IPS DF 19.7 (cell line): Measurements from ENCODE around the gene PIAS2.
A peak's percentile ranks its signal among the peaks of the same experiment; 100 is the strongest.
"Not testable (repeated sequence)": the region's sequence is repeated elsewhere in the genome, so short reads cannot be mapped to it uniquely, and the experiment has no call there.

Experiments
- DNase-seq: peaks from one replicate; pipeline ENCODE4 v3.0.0-alpha.2; 2013; ENCODE audit warnings: low read depth, low spot score

The PIAS2 gene

DNA sequence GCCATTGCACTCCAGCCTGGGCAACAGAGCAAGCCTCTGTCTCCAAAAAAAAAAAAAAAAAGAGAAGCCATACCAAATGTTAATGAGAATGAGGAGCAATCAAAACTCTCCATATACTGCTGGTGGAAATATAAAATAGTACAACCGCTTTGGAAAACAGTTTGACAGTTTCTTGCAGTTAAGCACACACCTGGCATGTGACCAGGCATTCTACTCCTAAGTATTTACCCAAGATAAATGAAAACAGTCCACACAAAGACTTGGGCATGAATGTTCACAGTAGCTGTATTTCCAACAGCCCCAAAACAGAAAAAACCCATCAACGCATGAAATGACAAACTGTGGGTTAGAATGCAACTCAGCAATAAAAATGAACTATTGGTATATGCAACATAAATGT is 84.5 kb downstream of the PIAS2 start:
- DNase-seq, result no peak

GRCh38 chr18:46832422-46832821 is 84.9 kb downstream of the PIAS2 start:
- DNase-seq, result not testable (repeated sequence)

- DNase-seq, result no peak
Measured at GRCh38 chr18:46831434-46831833, 85.9 kb downstream of the PIAS2 start.

- DNase-seq, result no peak
Measured at GRCh38 chr18:46830633-46831032, 86.7 kb downstream of the PIAS2 start.

DNA sequence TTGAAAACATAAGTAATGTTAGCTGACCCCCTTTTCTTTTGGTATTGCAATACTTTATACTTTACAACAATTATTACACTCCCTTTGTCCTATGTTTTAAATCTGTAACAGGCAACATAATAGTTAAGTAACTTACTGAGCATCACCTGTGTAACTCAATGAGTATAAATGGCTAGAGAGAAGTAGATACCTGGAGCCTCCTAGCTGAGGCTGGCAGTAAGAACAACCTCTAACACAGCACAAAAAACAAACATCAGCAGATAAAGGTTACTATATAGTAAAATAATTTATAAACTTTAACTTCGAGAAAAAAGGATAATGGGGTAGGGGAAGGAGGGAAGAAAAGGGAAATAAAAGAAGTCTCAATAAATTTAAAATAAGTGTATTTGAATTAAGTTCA is 87.4 kb downstream of the PIAS2 start:
- DNase-seq, result no peak

- no peak for DNase-seq
Measured at GRCh38 chr18:46829531-46829930, 87.8 kb downstream of the PIAS2 start.

GRCh38 chr18:46821856-46822711 is 95.2 kb downstream of the PIAS2 start:
- no peak for DNase-seq

GRCh38 chr18:46820863-46821262 is 96.4 kb downstream of the PIAS2 start:
- no peak for DNase-seq

- DNase-seq, result no peak
Measured at GRCh38 chr18:46815661-46816060, 101.6 kb downstream of the PIAS2 start.

DNA sequence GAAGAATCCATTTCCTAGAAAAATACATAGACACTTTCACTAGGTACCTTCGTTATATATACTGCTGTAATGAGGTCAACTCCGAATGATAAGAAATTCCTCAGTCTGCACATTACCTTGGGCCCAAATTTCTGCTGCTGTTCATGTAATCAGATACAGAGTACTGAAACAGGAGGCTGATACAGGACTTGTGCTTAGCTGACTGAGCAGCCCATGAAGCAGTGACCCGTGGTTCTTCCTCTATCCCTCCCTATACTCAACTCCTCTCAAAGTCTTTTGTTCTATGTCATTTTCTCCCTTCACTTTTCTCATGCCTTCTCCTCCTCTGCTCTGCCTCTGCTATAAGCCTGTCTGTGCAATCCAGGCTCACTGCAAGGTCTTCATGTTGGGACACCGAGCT is 102.9 kb downstream of the PIAS2 start:
- no peak for DNase-seq

- DNase-seq, result no peak
Measured at GRCh38 chr18:46812311-46812710, 105.0 kb downstream of the PIAS2 start.

DNA sequence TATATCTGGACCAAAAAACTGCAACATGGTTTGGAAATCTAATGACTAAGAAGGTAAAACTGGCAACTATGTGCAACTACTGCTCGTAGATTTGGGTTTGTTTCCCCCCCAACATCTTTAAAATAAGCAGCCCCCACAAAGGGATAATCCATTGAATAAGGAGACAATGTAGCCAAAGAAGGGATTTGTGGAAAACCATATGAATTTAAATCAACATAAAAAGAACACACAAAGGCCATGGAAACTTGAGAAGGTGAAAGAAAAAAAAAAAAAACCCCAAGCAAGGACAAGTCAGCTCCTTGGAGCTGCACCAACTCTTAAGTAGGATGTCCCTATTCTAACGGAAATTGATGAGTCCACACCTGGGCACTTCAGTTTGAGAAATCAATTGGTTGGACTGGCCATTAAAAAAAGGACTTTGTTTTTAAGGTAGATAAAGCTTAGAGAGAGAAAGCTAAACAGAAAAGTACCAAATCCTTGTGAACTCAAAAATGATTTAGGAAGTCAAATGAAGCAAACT is 106.8 kb downstream of the PIAS2 start:
- DNase-seq, result peak; percentile 3

DNA sequence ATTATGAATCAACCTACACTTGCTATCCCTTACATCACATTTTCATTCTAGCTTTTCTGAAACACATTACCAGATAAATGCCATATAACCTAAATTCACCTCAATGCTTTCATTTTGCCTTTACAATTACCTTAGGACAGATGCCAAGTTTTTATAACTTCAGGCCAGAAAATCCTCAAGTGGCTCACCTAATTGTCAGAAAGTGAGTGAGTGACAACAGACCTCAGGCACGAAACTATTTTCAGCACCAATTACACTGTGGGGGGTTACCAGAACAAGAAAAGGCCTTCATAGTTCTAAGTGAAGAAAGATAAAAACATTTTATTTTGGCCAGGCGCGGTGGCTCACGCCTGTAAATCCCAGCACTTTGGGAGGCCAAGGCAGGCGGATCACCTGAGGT is 108.2 kb downstream of the PIAS2 start:
- DNase-seq, result no peak

DNA sequence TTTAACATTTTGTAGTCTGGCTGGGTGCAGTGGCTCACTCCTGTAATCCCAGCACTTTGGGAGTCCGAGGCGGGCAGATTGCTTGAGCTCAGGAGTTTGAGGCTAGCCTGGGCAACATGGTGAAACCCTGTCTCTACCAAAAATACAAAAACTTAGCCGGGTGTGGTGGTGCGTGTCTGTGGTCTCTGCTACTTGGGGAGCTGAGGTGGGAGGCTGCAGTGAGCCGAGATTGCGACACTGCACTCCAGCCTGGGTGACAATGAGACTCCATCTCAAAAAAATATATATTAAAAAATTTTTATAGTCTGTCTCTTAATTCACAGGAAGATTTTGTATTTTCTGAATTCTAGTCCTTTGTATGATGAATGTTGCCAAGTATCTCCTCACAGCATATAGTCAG is 121.4 kb downstream of the PIAS2 start:
- DNase-seq, result not testable (repeated sequence)

DNA sequence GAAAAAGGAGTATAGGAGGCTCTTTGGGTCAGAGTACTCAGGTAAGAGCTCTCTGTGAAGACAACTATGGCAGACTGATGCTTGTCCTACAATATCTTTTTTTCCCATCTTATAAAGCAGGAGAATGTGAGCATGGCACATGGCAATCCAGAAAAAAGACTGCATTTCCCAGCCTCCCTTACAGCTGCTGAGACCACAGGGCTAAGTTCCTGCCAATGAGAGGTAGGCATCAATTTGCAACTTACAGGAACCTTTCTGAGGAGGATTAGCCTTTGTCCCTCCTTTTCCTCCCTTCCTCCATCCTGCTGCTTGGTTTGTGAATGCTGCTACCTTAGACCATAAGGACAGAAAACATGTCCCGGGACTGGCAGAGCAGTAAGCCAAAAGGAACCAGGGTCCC is 122.7 kb downstream of the PIAS2 start:
- peak; percentile 52 for DNase-seq

DNA sequence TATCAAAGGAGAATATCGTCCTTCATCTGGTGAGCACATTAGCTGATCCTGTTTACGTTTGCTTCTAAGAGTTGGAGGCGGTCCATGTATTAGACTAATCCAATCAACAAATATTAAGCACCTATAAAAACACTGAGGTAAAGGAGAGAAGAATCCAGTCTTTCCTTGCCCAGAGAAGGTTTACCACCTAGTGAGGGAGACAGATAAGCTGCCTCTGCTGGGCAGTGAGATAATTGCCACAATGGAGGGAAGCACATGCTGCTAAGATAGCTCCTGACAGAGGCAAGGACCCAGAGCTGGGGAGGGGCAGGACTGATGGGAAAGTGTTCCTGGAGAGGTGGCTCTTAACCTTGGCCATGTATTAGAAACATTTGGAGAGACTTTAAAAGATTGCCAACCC is 123.7 kb downstream of the PIAS2 start:
- no peak for DNase-seq

- no peak for DNase-seq
Measured at GRCh38 chr18:46789088-46789487, 128.2 kb downstream of the PIAS2 start.

DNA sequence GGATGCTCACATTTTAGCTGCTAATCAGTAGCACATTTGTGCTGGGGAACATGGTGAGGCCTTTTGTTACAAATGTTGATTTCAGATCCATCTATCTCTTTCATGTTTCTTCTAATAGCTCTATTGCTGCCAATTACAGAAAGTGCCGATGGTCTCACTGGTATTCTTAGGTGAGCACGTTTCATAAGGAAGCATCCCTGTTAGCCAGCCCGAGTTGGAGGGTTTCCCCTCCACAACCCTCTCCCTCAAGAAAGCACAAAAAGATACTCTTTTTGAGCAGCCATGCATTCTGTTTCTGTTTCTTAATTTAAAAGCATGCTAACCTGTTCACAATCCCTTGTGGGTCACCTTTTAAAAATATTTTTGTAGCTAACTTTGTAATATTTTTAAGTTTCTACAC is 129.6 kb downstream of the PIAS2 start:
- DNase-seq, result no peak

DNA sequence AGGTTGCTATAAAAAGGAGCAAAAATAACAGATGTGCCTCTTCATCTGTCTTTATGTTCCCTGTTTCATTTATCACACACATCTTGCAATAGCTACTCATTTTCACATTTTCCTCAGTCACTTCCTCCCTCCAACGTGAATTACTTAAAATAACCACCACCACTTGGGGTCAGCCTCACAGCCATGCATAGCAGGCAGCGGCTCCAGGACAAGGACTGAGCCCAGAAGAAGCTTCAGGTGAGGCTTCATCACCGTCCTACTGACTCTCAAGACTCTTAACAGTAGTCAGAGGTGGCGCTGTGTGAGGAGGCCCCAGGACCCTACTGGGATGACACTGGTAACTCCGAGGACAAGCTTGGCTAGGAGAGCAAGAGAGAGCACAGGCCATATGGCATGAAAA is 144.9 kb downstream of the PIAS2 start:
- DNase-seq, result no peak

- DNase-seq, result no peak
Measured at GRCh38 chr18:46771141-46771540, 146.2 kb downstream of the PIAS2 start.

GRCh38 chr18:46770708-46771107 is 146.6 kb downstream of the PIAS2 start:
- DNase-seq, result no peak

- DNase-seq, result no peak
Measured at GRCh38 chr18:46768166-46768921, 149.0 kb downstream of the PIAS2 start.

DNA sequence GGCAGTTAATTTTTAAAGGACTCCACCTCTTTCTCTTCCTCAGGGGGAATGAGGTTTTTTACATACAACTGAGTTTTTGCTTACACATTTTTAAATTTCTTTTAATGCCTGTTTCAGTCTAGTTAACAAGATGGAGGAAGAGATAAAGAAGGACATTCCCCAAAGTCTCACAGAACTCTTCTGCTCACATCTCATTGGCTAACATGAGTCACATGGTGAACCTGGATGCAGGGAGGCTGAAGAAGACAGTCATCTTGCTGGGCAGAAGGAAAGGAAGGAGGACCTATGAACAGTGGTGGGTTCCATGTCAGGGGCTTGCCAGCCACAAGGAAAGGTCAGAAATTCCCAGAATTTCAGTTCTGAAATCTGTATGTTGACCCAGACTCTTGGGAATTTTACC is 150.1 kb downstream of the PIAS2 start:
- no peak for DNase-seq
